NCI-H2081 treated with DMSO at 0.1 percent for 48 hours (cell line): ENCODE results near the gene PCDH11Y.
"Not testable (repeated sequence)": the region's sequence is repeated elsewhere in the genome, so short reads cannot be mapped to it uniquely, and the experiment has no call there.

Source experiments
- DNase-seq: peaks from one replicate; lab custom pipeline; 2025; lab: John Stamatoyannopoulos, UW

Gene PCDH11Y, protein sequence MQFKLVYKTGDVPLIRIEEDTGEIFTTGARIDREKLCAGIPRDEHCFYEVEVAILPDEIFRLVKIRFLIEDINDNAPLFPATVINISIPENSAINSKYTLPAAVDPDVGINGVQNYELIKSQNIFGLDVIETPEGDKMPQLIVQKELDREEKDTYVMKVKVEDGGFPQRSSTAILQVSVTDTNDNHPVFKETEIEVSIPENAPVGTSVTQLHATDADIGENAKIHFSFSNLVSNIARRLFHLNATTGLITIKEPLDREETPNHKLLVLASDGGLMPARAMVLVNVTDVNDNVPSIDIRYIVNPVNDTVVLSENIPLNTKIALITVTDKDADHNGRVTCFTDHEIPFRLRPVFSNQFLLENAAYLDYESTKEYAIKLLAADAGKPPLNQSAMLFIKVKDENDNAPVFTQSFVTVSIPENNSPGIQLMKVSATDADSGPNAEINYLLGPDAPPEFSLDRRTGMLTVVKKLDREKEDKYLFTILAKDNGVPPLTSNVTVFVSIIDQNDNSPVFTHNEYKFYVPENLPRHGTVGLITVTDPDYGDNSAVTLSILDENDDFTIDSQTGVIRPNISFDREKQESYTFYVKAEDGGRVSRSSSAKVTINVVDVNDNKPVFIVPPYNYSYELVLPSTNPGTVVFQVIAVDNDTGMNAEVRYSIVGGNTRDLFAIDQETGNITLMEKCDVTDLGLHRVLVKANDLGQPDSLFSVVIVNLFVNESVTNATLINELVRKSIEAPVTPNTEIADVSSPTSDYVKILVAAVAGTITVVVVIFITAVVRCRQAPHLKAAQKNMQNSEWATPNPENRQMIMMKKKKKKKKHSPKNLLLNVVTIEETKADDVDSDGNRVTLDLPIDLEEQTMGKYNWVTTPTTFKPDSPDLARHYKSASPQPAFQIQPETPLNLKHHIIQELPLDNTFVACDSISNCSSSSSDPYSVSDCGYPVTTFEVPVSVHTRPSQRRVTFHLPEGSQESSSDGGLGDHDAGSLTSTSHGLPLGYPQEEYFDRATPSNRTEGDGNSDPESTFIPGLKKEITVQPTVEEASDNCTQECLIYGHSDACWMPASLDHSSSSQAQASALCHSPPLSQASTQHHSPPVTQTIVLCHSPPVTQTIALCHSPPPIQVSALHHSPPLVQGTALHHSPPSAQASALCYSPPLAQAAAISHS (N-terminal part only)

DNA sequence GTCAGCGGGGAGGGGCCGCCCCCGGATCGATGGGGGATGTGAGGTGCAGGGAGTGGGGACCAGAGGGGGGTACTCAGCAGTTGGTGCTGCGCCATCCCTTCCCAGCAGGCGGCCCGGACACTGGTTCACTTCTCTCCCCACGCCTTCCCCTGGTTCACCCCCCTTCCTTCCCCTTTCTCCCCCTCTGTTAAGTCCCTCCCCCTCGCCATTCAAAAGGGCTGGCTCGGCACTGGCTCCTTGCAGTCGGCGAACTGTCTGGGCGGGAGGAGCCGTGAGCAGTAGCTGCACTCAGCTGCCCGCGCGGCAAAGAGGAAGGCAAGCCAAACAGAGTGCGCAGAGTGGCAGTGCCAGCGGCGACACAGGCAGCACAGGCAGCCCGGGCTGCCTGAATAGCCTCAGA, at the start of gene PCDH11Y:
Gene PCDH11Y (plus strand): TSS at position 240 of the 400 bp plus-strand sequence. CDS start 56,804 bp downstream, outside the sequence.
- DNase-seq = not testable (repeated sequence)

DNA sequence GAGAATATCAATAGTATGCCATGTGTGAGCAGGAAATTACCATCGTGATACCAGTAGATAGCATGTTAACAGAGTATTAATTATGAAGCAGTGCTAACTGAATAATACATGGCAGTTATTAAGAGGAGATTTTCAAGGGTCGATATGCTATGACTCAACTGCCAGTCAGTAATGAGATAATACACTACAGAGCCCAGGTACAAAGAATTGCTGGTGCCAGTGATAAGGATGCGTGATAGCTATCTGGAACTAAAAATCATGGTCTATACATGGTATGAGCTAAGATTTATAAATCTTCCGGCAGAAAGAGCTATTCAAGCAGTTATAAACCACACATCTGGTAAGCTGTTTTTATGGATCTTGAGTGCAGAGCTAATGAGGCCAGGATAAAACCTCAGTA, 32.2 kb upstream of the PCDH11Y start:
- DNase-seq = not testable (repeated sequence)

DNA sequence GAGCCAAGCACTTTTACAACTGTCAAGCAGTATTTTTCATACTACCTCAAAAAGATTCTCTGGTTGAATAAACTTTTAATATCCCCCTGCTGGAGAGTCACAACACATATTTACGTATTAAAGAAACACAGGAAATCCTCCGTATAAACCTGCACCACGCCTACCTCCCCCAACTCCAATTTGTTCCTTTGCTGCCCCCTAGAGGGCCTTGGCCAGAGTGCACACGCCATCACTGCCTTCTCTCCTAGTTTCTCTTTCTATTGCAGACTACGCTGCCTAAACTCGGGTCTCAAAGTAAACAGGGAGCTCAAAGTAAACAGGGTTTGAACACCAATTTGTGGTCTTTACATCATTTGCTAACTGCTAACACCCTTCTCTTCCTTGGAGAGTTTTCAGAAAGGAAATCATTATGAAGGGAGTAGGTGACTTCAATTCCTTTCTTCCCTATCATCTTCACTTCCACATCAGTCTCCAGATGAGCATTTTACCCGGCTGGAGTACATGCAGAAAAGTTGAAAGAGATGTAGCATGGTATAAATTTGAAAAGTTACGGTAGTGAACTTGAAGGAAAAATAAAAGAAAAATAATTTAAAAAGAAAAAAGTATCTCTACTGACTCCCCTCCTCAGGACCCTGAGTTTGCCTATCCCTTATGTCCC, 8.2 kb upstream of the PCDH11Y start:
- not testable (repeated sequence) for DNase-seq

DNA sequence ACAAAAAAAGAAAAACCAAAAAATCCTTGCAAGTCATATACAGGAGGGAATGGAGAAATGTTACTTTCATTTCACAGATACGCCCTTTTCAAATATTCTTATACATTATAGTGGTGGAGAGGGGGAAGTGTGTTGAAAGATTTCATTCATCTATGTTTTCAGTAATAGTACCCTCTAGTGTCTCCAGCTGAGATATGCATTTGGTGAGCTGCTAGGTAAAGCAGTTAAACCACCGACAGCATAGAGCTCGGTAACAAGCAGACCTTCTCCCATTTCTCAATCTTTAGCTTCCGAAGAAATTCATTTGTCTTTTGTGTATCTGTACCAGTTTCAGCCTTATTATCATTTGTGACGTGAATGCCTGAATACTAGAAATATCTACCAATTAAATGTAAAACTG, 5.2 kb upstream of the PCDH11Y start:
- not testable (repeated sequence) for DNase-seq

DNA sequence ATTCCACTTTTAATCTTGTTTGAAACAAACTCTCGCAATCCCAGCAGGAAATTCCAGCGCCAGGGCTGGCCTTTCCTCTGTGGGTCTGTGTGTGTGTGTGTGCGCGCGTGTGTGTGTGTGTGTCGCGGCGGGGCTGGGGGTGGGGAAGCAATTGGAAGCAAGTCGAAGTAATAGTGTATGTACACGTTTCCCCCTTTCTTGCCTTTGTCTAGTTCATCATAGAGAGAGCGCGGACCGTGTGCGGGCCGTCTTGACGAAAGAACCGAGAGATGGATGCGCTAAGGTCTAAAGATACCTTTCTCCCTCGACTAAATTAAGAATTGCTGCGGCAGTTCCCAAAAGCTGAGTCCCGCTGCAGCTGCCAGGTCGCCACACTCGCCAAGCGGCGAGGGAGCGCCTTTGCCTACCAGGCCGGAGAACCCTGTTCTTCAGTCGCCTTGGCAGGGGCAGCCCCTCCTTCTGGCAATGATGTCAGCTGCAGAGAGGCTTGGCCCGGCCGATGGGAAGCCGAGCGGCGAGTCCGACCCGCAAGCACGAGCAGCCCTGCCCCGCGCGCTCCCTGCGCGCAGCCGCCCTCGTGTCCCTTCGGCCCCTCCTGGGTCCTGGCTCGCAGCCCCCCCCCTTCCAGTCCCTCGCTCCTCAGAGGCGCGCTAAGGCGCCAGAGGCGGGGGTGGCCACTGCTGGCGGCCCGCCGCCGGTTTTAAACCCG, 2.5 kb downstream of the PCDH11Y start:
- DNase-seq = not testable (repeated sequence)

DNA sequence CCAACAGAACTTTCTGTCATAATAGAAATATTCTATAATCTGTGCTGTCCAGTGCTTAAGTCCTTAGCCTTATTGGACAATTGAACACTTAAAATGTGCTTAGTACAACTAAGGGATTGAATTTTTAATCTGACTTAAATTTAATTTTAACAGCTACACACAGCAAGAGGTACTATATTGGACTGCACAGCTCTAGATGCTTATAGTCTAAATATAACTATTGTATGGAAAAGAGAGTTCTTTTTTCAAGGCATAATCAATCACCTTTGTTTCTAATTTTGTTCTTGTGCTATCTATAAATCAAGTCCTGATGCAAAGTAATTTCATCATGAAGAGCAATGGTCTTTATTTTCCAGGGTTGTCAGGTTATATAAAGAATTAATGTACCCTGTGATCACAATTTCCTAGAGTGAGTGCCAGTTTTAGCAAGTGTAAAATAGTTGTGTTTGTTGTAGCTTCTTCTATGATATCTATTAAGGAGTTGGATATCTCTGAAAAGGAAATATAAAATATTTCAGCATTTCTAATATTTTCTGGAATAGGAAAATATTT, 39.0 kb downstream of the PCDH11Y start:
- DNase-seq = not testable (repeated sequence)

DNA sequence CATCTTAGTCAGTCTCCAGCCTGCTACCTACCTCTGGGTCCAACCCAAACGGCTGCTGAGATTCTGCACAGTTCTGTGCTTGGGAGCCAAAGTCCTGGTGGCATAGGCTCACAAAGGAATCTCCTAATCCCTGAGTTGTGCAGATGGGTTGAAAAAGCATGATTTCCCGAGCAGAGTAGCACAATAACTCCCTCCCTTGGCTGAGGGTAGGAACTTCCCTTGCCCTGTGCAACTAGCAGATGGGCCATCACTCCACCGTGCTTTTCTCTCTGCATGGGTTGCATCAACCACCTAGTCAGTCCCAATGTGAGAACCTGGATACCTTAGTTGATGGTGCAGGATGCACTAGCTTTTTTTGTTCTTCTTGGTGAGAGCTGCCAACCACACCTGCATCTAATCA, 82.9 kb downstream of the PCDH11Y start:
- not testable (repeated sequence) for DNase-seq

DNA sequence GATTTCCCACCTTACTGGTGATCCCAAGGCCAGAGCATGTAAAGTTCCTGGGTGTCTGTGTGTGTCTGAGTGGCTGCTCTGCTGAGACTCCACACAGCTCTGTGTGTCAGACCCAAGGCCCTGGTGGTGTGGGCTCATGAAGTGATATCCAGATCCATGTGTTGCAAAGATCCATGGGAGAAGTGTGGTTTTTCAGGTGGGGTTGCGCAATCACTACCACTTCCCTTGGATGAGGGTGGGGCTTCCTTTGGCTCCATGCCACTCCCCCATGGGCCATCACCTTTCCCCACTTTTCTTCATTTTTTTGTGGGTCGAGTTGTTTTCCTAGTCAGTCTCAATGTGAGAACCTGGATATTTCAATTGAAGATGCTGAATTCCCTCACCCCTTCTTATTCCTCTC, 182.9 kb downstream of the PCDH11Y start:
- not testable (repeated sequence) for DNase-seq

DNA sequence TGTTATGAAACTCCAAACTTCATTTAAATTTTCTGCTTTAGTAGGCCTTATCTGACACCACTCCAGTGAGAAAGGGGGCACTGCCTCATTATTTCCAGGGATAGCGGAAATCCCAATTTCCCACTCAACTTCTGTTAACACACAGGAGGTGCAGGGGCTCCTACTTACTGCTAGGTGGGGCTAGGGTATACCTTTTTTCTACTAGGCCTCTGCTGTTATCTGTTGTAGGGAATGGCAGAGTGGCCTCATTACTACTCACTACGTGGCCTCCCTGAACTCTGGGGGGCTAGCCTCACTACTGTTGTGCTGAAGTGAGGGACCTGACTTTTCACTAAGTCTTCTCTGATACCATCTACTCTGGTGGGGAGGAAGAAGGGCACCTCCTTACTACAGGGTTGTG, 215.0 kb downstream of the PCDH11Y start:
- not testable (repeated sequence) for DNase-seq

DNA sequence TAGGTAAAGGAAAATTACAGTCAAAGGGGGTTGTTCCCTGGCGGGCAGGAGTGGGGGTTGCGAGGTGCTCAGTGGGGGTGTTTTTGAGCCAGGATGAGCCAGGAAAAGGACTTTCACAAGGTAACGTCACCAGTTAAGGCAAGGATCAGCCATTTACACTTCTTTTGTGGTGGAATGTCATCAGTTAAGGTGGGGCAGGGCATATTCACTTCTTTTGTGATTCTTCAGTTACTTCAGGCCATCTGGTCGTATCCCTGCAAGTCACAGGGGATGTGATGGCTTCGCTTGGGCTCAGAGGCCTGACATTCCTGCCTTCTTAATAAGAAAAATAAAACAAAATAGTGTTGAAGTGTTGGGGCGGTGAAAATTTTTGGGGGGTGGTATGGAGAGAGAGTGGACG, 324.8 kb downstream of the PCDH11Y start:
- DNase-seq = not testable (repeated sequence)

DNA sequence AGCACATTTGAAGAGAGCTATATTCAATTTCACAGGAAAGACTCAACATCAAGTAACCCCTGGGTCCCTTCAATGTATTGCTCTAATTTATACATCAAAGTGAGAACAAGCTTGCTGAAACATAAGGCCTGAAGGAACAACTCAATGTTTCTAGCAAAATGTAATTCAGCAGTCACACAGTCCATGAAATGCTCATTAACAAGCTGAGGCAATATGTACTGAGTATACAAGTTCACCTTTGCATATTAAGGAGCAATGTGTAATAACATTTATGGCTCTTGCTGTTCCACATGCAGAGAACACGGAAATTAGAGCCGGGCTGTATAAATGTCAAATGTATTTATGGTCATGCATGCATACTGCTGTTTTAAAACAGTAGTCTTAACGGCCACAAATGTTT, 342.1 kb downstream of the PCDH11Y start:
- not testable (repeated sequence) for DNase-seq

DNA sequence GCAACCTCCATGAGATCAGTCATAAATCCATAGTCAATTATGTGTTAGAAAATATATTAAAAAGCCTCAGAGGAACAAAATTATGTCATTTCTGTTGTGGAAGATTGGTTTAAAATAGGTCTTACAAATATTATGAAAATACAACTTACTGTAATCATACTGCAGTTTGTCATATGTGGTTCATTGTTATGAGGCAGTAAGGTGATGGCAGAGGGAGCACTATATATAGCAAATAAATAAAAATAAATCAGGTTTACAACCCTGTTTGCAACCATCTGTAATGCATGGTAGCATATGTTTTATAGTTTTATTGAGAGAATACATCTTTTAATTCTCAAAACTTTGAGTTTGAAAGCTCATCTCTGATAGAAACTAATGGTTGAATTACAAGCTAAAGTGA, 543.6 kb downstream of the PCDH11Y start:
- not testable (repeated sequence) for DNase-seq

DNA sequence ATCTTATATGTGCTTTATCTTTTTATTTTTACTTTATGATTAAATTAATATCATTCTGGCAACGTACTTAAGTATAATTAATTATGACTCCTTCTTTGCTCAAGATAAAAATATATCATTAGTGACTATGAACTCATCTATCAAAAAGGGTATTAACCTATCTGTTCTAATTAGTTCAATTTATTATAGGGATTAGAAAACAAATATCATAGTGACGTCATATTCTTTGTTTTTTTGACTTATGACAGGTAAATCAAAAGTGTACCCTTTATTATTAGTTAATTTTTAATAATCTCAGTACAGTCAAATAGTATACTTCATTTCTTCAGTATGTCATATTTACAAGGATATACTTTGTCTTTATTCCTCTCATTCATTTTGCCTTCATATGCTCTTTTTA, 638.5 kb downstream of the PCDH11Y start:
- not testable (repeated sequence) for DNase-seq

DNA sequence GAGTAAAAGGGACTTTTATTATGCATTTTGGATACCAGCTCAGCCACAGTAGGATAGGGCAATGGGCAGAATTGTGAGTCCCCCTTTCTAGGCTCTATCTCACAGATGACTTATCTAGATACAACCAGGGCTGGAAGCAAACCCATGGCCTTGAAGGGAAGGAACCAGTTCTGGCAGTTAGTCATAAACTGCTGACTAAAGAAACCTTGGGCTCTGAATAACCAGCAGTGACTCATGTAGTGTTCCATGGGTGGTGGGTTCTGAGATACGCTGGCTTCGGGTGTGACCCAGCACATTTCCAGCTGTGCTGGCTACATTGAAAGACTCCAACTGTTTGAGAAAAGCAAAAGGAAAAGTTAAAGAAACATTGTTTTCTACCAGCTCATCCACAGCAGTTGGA, 679.2 kb downstream of the PCDH11Y start:
- not testable (repeated sequence) for DNase-seq

DNA sequence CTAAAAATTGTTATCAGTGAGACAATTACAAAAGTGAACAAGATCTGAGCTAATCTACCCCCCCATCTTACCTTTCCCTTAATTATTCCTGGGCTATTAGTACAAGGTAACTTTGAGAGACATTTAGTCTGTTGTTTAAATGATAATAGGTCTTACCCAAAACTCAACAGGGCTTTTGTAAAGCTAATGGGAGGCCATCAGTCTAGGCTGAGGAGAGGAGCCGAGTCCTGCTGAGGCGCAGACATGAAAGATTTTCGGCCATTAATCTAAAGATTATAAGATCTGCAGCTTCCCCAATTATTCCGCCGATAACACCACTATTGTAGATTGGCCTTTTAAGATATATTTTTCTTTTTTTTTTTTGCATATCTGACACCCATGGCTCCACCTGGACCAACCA, 708.6 kb downstream of the PCDH11Y start:
- DNase-seq = not testable (repeated sequence)

DNA sequence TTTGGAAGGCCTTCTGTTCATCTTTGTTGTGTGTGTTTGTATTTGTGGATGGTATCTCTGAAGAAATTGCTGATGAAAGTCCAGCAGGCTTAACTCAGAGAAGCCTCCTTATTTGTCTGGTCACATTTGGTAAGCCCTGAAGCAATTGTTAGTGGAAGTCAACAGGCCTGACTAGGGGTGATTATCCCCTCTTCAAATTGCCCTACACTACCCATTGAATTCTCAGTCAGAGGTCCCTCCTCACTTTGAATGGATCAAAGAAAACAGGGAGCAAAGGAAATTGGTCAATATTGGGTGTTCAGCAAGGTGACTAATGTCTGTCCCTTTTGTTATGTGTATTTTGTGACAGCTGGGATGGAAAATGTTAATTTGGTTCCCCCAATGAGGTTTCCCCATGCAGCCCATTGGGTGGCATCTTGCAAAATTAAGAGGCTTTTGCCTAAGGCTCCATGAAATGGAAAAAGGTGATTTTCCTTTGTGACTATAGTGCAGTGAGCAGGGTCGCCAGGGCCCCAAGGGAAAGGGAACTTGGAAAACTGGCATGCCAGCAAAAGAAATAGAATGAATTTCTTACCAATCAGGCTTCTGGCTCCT, 709.8 kb downstream of the PCDH11Y start:
- DNase-seq = not testable (repeated sequence)

DNA sequence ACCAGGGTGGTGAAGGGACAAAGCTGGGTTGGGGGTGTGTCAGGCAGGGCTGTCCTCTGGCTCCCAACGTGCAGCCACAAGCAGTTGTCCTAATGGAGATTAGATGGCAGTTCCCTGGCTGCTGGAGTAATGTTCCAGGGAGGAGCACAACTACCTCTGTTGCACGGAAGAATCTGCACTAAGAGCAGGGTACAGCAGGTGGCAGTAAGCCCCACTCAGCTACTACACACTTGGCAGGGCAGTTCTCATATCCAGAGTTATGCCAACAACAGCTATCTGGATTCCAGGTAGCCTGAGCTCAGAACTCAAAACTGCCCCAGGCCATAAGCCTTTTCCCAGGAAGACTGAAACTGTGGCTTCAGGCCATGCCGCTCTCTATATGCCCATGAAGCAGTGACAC, 761.3 kb downstream of the PCDH11Y start:
- not testable (repeated sequence) for DNase-seq

DNA sequence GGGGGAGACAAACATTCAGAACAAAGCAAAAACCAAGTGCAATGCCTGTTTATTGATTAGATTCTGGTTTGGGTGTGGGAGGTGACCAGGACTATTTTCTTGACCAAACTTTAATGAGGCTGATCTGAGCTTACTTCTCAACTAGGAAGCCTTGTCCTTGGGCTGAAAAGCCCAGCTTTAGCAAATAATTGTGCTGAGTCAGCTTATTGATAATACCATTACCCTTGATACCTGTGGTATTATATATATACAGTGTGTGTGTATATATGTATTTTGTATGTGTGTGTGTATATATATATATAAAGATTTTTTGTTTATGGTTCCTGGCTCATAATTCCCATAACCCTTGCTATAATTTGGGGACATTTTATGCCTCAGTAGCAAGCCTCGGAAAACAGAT, 776.4 kb downstream of the PCDH11Y start:
- not testable (repeated sequence) for DNase-seq
